ENCODE data around the gene ZNF384.

DNA sequence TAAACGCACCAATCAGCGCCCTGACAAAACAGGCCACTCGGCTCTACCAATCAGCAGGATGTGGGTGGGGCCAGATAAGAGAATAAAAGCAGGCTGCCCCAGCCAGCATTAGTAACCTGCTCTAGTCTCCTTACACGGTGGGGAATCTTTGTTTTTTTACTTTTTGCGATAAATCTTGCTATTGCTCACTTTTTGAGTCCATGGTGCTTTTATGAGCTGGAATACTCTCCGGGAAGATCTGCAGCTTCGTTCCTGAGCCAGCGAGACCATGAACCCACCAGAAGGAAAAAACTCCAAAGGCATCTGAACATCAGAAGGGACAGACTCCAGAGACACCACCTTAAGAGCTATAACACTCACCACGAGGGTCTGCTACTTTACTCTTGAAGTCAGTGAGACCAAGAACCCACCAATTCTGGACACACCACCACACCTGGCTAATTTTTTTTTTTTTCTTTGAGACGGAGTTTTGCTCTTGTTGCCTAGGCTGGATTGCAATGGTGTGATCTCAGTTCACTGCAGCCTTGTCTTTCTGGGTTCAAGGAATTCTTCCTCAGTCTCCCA lies 27.8 kb upstream of the ZNF384 start:
- TF ChIP-seq ZNF626 (tag by site-specific recombination; IDR thresholded peaks at IDR 0.05) (no peak), HOXA7 (CRISPR knock-in tag; IDR thresholded peaks at IDR 0.05; ENCODE audit: borderline replicate concordance) (no peak), ZNF530 (tag by site-specific recombination; IDR thresholded peaks at IDR 0.05; ENCODE audit: low read depth) (no peak), KLF10 (tag by site-specific recombination; IDR thresholded peaks at IDR 0.05) (no peak), ZNF561 (tag by site-specific recombination; IDR thresholded peaks at IDR 0.05; ENCODE audit: borderline replicate concordance) (no peak), SCRT1 (tag by site-specific recombination; IDR thresholded peaks at IDR 0.05; ENCODE audit: borderline replicate concordance) (no peak), TCF7L2 (IDR thresholded peaks at IDR 0.05; ENCODE audit: borderline replicate concordance, low read depth, low read length) (no peak), ZNF19 (tag by site-specific recombination; IDR thresholded peaks at IDR 0.05; ENCODE audit: low read depth) (no peak), ZNF600 (tag by site-specific recombination; IDR thresholded peaks at IDR 0.05) (no peak)
- TF ChIP-seq, protein P1, sequence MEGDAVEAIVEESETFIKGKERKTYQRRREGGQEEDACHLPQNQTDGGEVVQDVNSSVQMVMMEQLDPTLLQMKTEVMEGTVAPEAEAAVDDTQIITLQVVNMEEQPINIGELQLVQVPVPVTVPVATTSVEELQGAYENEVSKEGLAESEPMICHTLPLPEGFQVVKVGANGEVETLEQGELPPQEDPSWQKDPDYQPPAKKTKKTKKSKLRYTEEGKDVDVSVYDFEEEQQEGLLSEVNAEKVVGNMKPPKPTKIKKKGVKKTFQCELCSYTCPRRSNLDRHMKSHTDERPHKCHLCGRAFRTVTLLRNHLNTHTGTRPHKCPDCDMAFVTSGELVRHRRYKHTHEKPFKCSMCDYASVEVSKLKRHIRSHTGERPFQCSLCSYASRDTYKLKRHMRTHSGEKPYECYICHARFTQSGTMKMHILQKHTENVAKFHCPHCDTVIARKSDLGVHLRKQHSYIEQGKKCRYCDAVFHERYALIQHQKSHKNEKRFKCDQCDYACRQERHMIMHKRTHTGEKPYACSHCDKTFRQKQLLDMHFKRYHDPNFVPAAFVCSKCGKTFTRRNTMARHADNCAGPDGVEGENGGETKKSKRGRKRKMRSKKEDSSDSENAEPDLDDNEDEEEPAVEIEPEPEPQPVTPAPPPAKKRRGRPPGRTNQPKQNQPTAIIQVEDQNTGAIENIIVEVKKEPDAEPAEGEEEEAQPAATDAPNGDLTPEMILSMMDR (tag by site-specific recombination; IDR thresholded peaks at IDR 0.05): no peak
- TF ChIP-seq, protein P2, sequence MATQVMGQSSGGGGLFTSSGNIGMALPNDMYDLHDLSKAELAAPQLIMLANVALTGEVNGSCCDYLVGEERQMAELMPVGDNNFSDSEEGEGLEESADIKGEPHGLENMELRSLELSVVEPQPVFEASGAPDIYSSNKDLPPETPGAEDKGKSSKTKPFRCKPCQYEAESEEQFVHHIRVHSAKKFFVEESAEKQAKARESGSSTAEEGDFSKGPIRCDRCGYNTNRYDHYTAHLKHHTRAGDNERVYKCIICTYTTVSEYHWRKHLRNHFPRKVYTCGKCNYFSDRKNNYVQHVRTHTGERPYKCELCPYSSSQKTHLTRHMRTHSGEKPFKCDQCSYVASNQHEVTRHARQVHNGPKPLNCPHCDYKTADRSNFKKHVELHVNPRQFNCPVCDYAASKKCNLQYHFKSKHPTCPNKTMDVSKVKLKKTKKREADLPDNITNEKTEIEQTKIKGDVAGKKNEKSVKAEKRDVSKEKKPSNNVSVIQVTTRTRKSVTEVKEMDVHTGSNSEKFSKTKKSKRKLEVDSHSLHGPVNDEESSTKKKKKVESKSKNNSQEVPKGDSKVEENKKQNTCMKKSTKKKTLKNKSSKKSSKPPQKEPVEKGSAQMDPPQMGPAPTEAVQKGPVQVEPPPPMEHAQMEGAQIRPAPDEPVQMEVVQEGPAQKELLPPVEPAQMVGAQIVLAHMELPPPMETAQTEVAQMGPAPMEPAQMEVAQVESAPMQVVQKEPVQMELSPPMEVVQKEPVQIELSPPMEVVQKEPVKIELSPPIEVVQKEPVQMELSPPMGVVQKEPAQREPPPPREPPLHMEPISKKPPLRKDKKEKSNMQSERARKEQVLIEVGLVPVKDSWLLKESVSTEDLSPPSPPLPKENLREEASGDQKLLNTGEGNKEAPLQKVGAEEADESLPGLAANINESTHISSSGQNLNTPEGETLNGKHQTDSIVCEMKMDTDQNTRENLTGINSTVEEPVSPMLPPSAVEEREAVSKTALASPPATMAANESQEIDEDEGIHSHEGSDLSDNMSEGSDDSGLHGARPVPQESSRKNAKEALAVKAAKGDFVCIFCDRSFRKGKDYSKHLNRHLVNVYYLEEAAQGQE (tag by site-specific recombination; IDR thresholded peaks at IDR 0.05): no peak
- TF ChIP-seq, protein P3, sequence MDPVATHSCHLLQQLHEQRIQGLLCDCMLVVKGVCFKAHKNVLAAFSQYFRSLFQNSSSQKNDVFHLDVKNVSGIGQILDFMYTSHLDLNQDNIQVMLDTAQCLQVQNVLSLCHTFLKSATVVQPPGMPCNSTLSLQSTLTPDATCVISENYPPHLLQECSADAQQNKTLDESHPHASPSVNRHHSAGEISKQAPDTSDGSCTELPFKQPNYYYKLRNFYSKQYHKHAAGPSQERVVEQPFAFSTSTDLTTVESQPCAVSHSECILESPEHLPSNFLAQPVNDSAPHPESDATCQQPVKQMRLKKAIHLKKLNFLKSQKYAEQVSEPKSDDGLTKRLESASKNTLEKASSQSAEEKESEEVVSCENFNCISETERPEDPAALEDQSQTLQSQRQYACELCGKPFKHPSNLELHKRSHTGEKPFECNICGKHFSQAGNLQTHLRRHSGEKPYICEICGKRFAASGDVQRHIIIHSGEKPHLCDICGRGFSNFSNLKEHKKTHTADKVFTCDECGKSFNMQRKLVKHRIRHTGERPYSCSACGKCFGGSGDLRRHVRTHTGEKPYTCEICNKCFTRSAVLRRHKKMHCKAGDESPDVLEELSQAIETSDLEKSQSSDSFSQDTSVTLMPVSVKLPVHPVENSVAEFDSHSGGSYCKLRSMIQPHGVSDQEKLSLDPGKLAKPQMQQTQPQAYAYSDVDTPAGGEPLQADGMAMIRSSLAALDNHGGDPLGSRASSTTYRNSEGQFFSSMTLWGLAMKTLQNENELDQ (tag by site-specific recombination; IDR thresholded peaks at IDR 0.05; ENCODE audit: low read depth): no peak
